Lower lobe of right lung (tissue), 2 donors: Measurements from ENCODE around the gene RELB. TPM values are rescaled to one million over a fixed set of nuclear protein-coding genes. Genes with fewer than 3 reads are reported as not detected.

Experiments used
- ATAC-seq, 2 donors: fragments of 200-7000 bp; cut with Tn5 transposase; one replicate each; pipeline ENCODE4 v1.9.1; 2020 to 2022; ENCODE audit warnings: mild to moderate bottlenecking in 2 of 2, moderate library complexity in 2 of 2
- DNase-seq: peaks from one replicate; pipeline ENCODE4 v3.0.0-alpha.2; 2020
- H3K27ac ChIP-seq: fragments of 200-600 bp; one replicate; pipeline ENCODE4 v1.8.0; 2022
- H3K27me3 ChIP-seq: fragments of 200-600 bp; one replicate; pipeline ENCODE4 v1.8.0; 2022; ENCODE audit warnings: low read depth
- H3K36me3 ChIP-seq: fragments of 200-600 bp; one replicate; pipeline ENCODE4 v1.8.0; 2022; ENCODE audit warnings: mild to moderate bottlenecking
- H3K4me1 ChIP-seq: fragments of 200-600 bp; one replicate; pipeline ENCODE4 v1.8.0; 2022
- H3K4me3 ChIP-seq: fragments of 200-600 bp; one replicate; pipeline ENCODE4 v1.8.0; 2022; ENCODE audit warnings: mild to moderate bottlenecking
- H3K9me3 ChIP-seq: fragments of 200-600 bp; one replicate; pipeline ENCODE4 v1.8.0; 2022
- intact Hi-C: fragments of 100-400 bp; cut with DNase I; formaldehyde crosslinking; loops from one replicate; pipeline ENCODE4 v1.11.0; 2022
- total RNA-seq: library from RNA; stranded (reverse); fragmentation: NEBNext Ultra II Directional; extraction: Animal tissue kit (Norgen Biotek cat#: 25700); gene quantifications from one replicate; pipeline ENCODE4 v1.2.1, GENCODE V29; 2021
- TF ChIP-seq, protein P1 (sequence below): fragments of 200-600 bp; IDR thresholded peaks from one replicate; pipeline ENCODE4 v1.8.0; 2022; ENCODE audit warnings: antibody characterized with exemption, mild to moderate bottlenecking
- donor health status: DM: no; HTN: yes; CAD: no; lungs with severe emphysema.

Gene RELB
- total RNA-seq, 1 donor from 2014 or later: 12.2 TPM

DNA sequence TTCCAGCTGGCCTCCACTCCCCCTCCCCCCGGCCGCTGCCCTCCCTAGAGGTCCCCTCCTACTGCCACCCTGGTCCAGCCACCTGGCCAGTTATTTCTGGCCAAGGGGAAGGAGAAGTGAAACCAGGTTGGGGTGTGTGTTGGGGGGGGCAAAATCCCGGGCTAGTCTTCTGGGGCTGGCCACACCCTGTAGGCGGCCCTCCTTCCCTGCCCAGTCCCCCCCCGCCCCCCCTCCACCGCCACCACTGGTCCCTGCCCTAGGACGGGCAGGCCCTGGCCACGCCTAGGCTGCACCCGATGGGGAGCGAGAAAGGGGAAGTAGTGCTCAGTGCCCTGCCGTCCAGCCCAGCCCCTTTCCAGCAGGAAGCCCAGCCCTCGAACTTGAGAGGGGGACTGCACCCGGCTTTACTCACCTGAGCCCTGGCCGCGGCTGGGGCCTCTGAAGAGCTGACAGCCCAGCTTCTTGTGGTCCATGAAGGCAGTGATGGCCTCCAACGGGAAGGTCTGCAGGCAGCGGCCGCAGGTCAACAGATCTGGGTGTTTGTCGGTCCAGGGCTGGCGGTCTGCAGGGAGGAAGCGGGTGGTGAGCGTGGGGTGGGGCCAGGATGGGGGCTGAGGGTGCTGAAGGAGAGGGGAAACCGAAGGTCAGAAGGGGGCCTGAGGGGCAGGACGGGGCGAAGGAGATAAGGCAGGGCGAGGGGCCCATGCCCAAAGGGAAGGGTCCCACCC, 74.2 kb downstream of the RELB start:
- Histone ChIP-seq H3K27ac (peak overlapping the region; percentile 84), H3K4me1 (peaks cover 47% of the 10 kb centered on the region), H3K9me3 (no peaks in the 10 kb centered on the region), H3K27me3 (no peaks in the 10 kb centered on the region), H3K4me3 (peak overlapping the region; percentile 76), H3K36me3 (peaks cover 19% of the 10 kb centered on the region)
- peak; percentile 87 to 91 for ATAC-seq
- TF ChIP-seq, protein P1, sequence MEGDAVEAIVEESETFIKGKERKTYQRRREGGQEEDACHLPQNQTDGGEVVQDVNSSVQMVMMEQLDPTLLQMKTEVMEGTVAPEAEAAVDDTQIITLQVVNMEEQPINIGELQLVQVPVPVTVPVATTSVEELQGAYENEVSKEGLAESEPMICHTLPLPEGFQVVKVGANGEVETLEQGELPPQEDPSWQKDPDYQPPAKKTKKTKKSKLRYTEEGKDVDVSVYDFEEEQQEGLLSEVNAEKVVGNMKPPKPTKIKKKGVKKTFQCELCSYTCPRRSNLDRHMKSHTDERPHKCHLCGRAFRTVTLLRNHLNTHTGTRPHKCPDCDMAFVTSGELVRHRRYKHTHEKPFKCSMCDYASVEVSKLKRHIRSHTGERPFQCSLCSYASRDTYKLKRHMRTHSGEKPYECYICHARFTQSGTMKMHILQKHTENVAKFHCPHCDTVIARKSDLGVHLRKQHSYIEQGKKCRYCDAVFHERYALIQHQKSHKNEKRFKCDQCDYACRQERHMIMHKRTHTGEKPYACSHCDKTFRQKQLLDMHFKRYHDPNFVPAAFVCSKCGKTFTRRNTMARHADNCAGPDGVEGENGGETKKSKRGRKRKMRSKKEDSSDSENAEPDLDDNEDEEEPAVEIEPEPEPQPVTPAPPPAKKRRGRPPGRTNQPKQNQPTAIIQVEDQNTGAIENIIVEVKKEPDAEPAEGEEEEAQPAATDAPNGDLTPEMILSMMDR: no peak
- intact Hi-C loops: no loop called here
- peak; percentile 95 for DNase-seq

DNA sequence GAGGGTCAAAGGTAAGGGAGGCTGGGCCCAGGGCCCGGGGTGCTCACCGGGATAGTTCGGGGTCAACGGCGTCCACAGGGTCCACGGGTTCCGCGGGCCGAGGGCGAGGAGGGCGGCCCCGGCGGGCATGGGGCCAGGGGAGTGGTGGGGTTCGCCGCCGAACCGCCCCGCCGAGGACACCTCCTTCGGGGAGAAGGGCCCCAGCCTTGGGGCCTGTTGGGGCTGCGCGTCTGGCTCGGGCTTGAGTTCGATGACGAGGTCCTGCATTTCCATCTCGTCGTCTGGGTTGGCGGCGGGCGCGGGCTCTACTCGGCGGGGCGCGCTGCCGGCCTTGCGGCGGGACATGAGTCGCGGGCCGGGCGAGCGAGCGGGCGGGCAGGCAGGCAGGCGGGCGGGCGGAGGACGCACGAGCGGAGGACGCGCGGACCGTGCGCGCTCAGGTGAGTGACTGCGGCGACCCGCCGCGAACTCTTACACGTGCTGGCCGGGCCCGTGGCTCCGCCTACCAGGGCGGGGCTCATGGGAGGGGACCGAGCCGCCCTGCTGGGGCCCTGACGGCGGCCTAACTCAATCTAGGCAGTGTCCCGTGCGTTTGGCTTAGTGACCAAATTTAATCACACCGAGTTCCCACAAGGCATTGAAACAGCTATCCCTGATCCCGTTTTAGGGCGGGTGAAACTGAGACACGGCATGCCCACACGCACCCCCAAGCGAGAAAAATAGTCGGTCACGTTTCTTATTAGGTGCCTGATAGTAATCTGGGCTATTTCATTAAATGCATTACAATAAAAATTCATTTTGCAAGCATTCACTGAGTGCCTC, 75.0 kb downstream of the RELB start, which contains the start of gene ZNF296:
ZNF296 (minus strand) TSS at position 450 of the 822 bp plus-strand sequence; CDS start at position 345, 105 bp downstream.
- Histone ChIP-seq H3K27me3 (no peaks in the 10 kb centered on the region), H3K4me3 (peak within 1 kb of the TSS; percentile 76), H3K4me1 (peaks cover 53% of the 10 kb centered on the region), H3K36me3 (peaks cover 11% of the 10 kb centered on the region), H3K27ac (peak within 1 kb of the TSS; percentile 84), H3K9me3 (no peaks in the 10 kb centered on the region)
- TF ChIP-seq, protein P1: no peak
- intact Hi-C loops: no loop called here
- peak; percentile 91 for DNase-seq
- peak; percentile 82 to 85 for ATAC-seq

DNA sequence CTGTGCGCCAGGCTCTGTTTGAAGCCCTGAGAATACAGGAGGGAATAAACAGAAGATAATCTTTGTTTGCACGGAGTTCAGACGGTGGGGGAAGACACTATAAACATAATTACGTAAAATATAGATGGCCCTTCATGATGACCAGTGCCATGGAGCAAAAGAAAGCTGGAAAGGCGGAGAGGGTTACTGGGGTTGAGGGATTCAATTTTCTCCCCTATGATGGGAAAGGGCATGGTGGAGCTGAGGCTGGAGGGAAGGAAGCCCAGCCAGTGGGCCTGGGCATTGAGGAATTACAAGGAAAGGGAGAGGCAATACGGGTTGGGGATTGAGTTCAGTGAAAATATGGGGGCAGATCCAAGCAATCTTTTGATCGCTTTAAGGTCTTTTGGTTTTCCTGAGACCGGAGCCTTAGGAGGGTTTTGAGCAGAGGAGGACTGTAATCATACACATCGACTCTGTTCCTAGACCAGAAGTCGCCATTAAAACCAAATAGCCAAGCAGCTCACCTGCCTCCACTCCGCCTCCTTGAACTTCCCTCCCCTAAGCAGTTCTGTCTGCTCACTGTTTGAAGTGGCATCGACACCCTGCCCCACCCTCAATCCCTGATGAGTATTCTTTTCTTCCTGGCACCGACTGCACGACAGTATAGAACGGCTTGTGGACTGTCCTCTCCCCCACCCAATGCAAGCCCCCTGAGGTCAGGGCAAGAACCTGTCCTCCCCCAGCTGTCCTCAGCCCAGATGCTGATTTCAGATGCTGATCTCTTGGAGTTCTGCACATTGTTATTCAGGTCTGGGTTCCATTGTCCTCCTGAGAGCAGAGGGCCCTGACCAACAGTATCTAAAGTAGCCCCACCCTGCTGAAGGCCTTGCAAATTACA, 75.8 kb downstream of the RELB start:
- Histone ChIP-seq H3K36me3 (peaks cover 9% of the 10 kb centered on the region), H3K27ac (peak overlapping the region; percentile 84), H3K27me3 (no peaks in the 10 kb centered on the region), H3K9me3 (no peaks in the 10 kb centered on the region), H3K4me1 (peaks cover 50% of the 10 kb centered on the region), H3K4me3 (peak overlapping the region; percentile 76)
- TF ChIP-seq, protein P1: no peak
- DNase-seq (no peak), ATAC-seq (no peak)
- intact Hi-C loops: no loop called here

DNA sequence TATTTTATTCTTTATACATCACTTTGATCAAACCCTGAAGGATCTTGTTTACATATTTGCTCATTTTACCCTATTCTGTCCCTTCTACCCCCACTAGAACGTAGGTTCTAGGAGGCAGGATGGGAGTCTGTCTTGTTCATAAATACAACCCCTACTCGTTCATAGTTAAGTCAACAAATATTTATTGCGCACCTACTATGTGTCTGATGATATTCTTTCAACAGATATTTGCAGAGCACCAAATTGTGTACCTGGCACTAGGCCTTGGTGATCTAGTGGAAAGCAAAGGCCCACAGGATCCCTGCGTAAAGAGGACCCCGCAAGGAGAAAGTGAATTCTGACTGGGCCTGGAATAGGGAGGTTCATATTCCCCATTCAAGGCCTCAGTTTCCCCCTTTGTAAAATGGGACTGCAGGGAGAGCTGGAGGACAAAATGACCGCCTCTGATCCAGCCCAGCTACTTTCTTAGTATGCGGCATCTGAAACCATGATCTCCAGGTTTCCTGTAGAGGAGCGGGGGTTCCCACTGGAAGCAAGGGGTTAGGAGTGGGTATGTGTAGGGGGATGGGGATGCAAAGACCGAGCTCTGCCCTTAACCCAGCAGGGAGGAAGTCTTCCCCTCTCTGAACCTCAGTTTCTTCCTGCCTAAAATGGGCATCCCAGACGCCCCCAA, 77.3 kb downstream of the RELB start:
- no peak for ATAC-seq
- peak overlapping the region; percentile 80 for H3K27ac ChIP-seq

More for the DNA sequence above, 77.3 kb downstream of the RELB start:
- Histone ChIP-seq H3K36me3 (peaks cover 15% of the 10 kb centered on the region), H3K9me3 (no peaks in the 10 kb centered on the region), H3K27me3 (no peaks in the 10 kb centered on the region), H3K4me3 (peak overlapping the region; percentile 99), H3K4me1 (peaks cover 47% of the 10 kb centered on the region)
- intact Hi-C loops: no loop called here
- TF ChIP-seq, protein P1: no peak
- no peak for DNase-seq
